ENCODE measurements around the gene MED13L. TPM values are rescaled to one million over a fixed set of nuclear protein-coding genes. Genes with fewer than 3 reads are reported as not detected.
A peak's percentile ranks its signal among the peaks of the same experiment; 100 is the strongest.

Gene MED13L
- polyA plus RNA-seq, 1 of the 3 experiments (the other 2 are of a cell fraction), result 17.1 TPM

- TF ChIP-seq IRF3 (IDR thresholded peaks at IDR 0.05; ENCODE audit: low read depth, low read length), result no peak
- TF ChIP-seq PBX3 (IDR thresholded peaks at IDR 0.05), result peak; percentile 91
- peak; percentile 75 for TF ChIP-seq TCF12 (IDR thresholded peaks at IDR 0.05)
- peak; percentile 77 for TF ChIP-seq FOSL2 (IDR thresholded peaks at IDR 0.05; ENCODE audit: borderline replicate concordance, low read depth)
- no peak for TF ChIP-seq MEF2A (IDR thresholded peaks at IDR 0.05; ENCODE audit: borderline replicate concordance, low read depth)
- peak; percentile 40; the same call in 1 of the 2 replicates for TF ChIP-seq FOXM1 (IDR thresholded peaks at IDR 0.05; ENCODE audit: low read depth)
- no peak for TF ChIP-seq MXI1 (IDR thresholded peaks at IDR 0.05; ENCODE audit: low read depth, low read length)
- no peak for TF ChIP-seq NRF1 (IDR thresholded peaks at IDR 0.05; ENCODE audit: low read depth, low read length)
- no peak for TF ChIP-seq FOXJ3 (CRISPR knock-in tag; IDR thresholded peaks at IDR 0.05)
- no peak for TF ChIP-seq YY1 (IDR thresholded peaks at IDR 0.05; ENCODE audit: low read depth)
- 0 out of 2 replicates have a peak, but pooled peaks have one; percentile 8 for TF ChIP-seq TAF1 (IDR thresholded peaks at IDR 0.05; ENCODE audit: borderline replicate concordance, low read depth, low read length)
- TF ChIP-seq RAD21 (IDR thresholded peaks at IDR 0.05; ENCODE audit: low read length), result no peak
- 0 out of 2 replicates have a peak, but pooled peaks have one; percentile 9 for TF ChIP-seq ZBTB33 (IDR thresholded peaks at IDR 0.05; ENCODE audit: borderline replicate concordance, low read depth)
- no peak for TF ChIP-seq RCOR1 (IDR thresholded peaks at IDR 0.05; ENCODE audit: low read length)
- TF ChIP-seq RFX5 (IDR thresholded peaks at IDR 0.05; ENCODE audit: low read length), result no peak
- TF ChIP-seq TEAD4 (IDR thresholded peaks at IDR 0.05; ENCODE audit: borderline replicate concordance, insufficient read depth), result 0 out of 2 replicates have a peak, but pooled peaks have one; percentile 44
- no peak for TF ChIP-seq SMC3 (IDR thresholded peaks at IDR 0.05; ENCODE audit: low read depth, low read length)
- peak in 1 of 2 experiments; percentile 82; a peak in 1 of 4 replicates for TF ChIP-seq EP300 (IDR thresholded peaks at IDR 0.05; ENCODE audit: borderline replicate concordance in 1 of 2, low read depth in 1 of 2, low read length in 1 of 2)
- TF ChIP-seq GABPA (IDR thresholded peaks at IDR 0.05; ENCODE audit: low read depth), result peak; percentile 50; the same call in 1 of the 2 replicates
- peak; percentile 70 for TF ChIP-seq NFIC (IDR thresholded peaks at IDR 0.05; ENCODE audit: borderline replicate concordance)
- TF ChIP-seq SIN3A (IDR thresholded peaks at IDR 0.05; ENCODE audit: borderline replicate concordance, low read depth, low read length), result peak; percentile 55; the same call in 1 of the 2 replicates
- no peak for TF ChIP-seq GATA2 (CRISPR knock-in tag; IDR thresholded peaks at IDR 0.05)
- TF ChIP-seq REST (IDR thresholded peaks at IDR 0.05; ENCODE audit: low read depth, low read length), result no peak
- TF ChIP-seq MAX (IDR thresholded peaks at IDR 0.05; ENCODE audit: low read depth), result peak; percentile 50; the same call in 1 of the 2 replicates
- peak; percentile 86 for TF ChIP-seq JUND (IDR thresholded peaks at IDR 0.05)
These were observed 134.3 kb downstream of the MED13L start (continued) for GRCh38 chr12:116142936-116143898.

All from SK-N-SH (cell line).